ENCODE data around the gene VTN. TPM values are rescaled to one million over a fixed set of nuclear protein-coding genes. Genes with fewer than 3 reads are reported as not detected.

VTN gene
- total RNA-seq, 1 donor from 2014 or later = 2.7 TPM

DNA sequence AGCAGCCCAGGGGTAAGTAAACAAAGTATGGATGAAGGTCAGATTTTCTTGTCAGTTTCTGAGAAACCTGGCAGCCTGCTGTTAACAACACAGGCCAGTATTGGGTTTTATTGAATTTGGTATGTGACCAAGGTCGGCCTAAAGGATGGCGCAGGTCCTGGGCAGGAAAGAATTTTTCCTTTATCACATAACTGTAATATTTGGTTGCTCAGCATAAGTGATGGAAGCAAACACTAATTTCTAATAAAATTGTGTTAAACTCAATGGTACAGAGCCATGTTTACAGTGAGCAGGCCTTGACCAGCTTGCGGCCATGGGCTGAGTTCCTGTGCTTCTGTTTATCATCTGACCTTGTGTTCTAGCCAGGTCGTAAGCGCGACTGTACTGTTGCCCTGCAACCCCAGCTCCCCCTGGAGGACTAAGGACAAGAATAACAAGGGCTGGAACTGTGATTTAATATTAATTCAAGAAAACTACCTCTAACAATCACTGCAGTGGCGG, 23.3 kb downstream of the VTN start:
- H3K27ac ChIP-seq = no peak overlapping the region
- TF ChIP-seq POLR2A (IDR thresholded peaks at IDR 0.05) = no peak
- H3K36me3 ChIP-seq = peaks cover 0 to 92% of the 10 kb centered on the region in 2 donors
- H3K27me3 ChIP-seq = no peaks in the 10 kb centered on the region
- intact Hi-C loops (cut with DNase I) = no loop called here
- peaks cover 7% of the 10 kb centered on the region for H3K4me1 ChIP-seq
- no peak for DNase-seq (ENCODE audit: extremely low spot score in 2 of 2)
- H3K9me3 ChIP-seq = no peaks in the 10 kb centered on the region
- H3K4me3 ChIP-seq = no peak overlapping the region

GRCh38 chr17:28346199-28346580, 23.9 kb downstream of the VTN start:
- H3K36me3 ChIP-seq = peaks cover 0 to 92% of the 10 kb centered on the region in 2 donors
- intact Hi-C loops (cut with DNase I) = no loop called here
- TF ChIP-seq CTCF (IDR thresholded peaks at IDR 0.05) (no peak), POLR2A (IDR thresholded peaks at IDR 0.05) (no peak), POLR2AphosphoS5 (IDR thresholded peaks at IDR 0.05; ENCODE audit: insufficient read depth in 1 of 2, low read depth in 1 of 2) (no peak)
- DNase-seq (ENCODE audit: extremely low spot score in 2 of 2) = no peak
- H3K4me3 ChIP-seq = no peak overlapping the region
- H3K27ac ChIP-seq = no peak overlapping the region
- H3K4me1 ChIP-seq = peaks cover 7% of the 10 kb centered on the region
- H3K27me3 ChIP-seq = no peaks in the 10 kb centered on the region
- H3K9me3 ChIP-seq = no peaks in the 10 kb centered on the region

DNA sequence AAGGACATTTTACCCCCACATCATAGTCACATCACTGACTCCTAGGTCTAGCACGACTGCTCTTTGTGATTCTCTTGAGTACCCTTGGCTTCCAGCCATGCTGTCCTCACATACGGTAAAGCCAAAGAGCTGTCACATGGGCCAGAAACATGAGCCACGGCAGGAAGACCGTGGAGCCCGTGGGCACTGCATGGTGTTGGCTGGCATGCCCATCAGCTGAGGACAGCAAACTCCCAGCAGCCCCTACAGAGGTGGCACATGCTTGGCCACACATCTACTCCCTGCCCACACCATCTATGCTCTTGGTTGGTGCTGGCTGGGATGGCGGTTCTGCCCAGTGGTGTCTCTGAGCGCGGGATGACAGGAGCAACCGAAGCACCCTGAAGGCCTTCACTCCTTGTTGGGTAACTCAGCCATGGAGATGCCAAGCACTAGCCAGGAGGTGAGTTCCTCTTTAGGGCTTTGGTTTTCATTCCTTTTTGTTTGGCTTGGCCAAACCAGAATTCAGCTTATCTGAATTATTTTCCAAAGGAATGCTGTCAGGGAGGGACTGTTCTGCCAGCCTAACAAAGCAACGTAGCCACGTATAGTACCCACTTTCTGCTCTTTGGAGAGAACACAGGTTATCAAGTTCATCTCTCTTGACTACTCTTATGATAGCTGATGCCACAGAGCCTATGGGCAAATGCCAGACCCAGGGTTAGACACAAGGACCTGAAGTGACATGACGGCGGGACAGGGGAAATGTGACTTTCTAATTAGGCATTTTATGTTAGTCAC, 24.5 kb downstream of the VTN start:
- no peak for DNase-seq (ENCODE audit: extremely low spot score in 2 of 2)
- no peak overlapping the region for H3K27ac ChIP-seq
- H3K36me3 ChIP-seq = peaks cover 0 to 92% of the 10 kb centered on the region in 2 donors
- no peaks in the 10 kb centered on the region for H3K27me3 ChIP-seq
- TF ChIP-seq POLR2AphosphoS5 (IDR thresholded peaks at IDR 0.05; ENCODE audit: insufficient read depth in 1 of 2, low read depth in 1 of 2) = no peak
- TF ChIP-seq POLR2A (IDR thresholded peaks at IDR 0.05) = no peak
- TF ChIP-seq CTCF (IDR thresholded peaks at IDR 0.05) = no peak
- H3K4me1 ChIP-seq = peaks cover 7% of the 10 kb centered on the region
- no peak overlapping the region for H3K4me3 ChIP-seq
- no peaks in the 10 kb centered on the region for H3K9me3 ChIP-seq
- intact Hi-C loops (cut with DNase I) = no loop called here

- DNase-seq (ENCODE audit: extremely low spot score in 2 of 2) = no peak
- Histone ChIP-seq H3K36me3 (peaks cover 0 to 92% of the 10 kb centered on the region in 2 donors), H3K4me1 (peaks cover 17% of the 10 kb centered on the region), H3K9me3 (no peaks in the 10 kb centered on the region), H3K27me3 (no peaks in the 10 kb centered on the region), H3K27ac (no peak overlapping the region), H3K4me3 (no peak overlapping the region)
- intact Hi-C loops (cut with DNase I) = no loop called here
- TF ChIP-seq CTCF (IDR thresholded peaks at IDR 0.05) = no peak
- no peak for TF ChIP-seq POLR2AphosphoS5 (IDR thresholded peaks at IDR 0.05; ENCODE audit: insufficient read depth in 1 of 2, low read depth in 1 of 2)
- TF ChIP-seq POLR2A (IDR thresholded peaks at IDR 0.05) = no peak
Observed at GRCh38 chr17:28344435-28344901, 25.6 kb downstream of the VTN start.

GRCh38 chr17:28344011-28344410, 26.1 kb downstream of the VTN start:
- Histone ChIP-seq H3K27ac (no peak overlapping the region), H3K36me3 (peaks cover 0 to 91% of the 10 kb centered on the region in 2 donors), H3K4me3 (no peak overlapping the region), H3K27me3 (no peaks in the 10 kb centered on the region), H3K4me1 (peaks cover 20% of the 10 kb centered on the region), H3K9me3 (no peaks in the 10 kb centered on the region)
- no peak for DNase-seq (ENCODE audit: extremely low spot score in 2 of 2)
- no peak for TF ChIP-seq POLR2A (IDR thresholded peaks at IDR 0.05)
- intact Hi-C loops (cut with DNase I) = no loop called here

- Histone ChIP-seq H3K4me3 (no peak overlapping the region), H3K9me3 (no peaks in the 10 kb centered on the region), H3K36me3 (peaks cover 0 to 86% of the 10 kb centered on the region in 2 donors), H3K27ac (no peak overlapping the region), H3K4me1 (peaks cover 25% of the 10 kb centered on the region), H3K27me3 (no peaks in the 10 kb centered on the region)
- no peak for DNase-seq (ENCODE audit: extremely low spot score in 2 of 2)
- TF ChIP-seq POLR2A (IDR thresholded peaks at IDR 0.05) (no peak), CTCF (IDR thresholded peaks at IDR 0.05) (no peak), POLR2AphosphoS5 (IDR thresholded peaks at IDR 0.05; ENCODE audit: insufficient read depth in 1 of 2, low read depth in 1 of 2) (no peak)
- intact Hi-C loops (cut with DNase I) = no loop called here
Observed at GRCh38 chr17:28343491-28343932, 26.6 kb downstream of the VTN start.

Data from vagina (tissue), 2 donors.